Muscle of arm (tissue), 14 donors: ENCODE data around the gene GPR179. TPM values are rescaled to one million over a fixed set of nuclear protein-coding genes. Genes with fewer than 3 reads are reported as not detected.

Experiments used
- DNase-seq: peaks from one replicate; pipeline ENCODE4 v3.0.0-alpha.2; 2013
- long read RNA-seq, 11 donors: transcript quantifications; one replicate each; lab custom pipeline, GENCODE V29; 2026
- polyA plus RNA-seq, 12 donors: library from polyadenylated mRNA; unstranded; fragments of 120-200 nt; gene quantifications; one replicate each; pipeline ENCODE4 v1.2.1, GENCODE V29; 2013; ENCODE audit not compliant: insufficient read length in 12 of 12

GPR179 gene, protein sequence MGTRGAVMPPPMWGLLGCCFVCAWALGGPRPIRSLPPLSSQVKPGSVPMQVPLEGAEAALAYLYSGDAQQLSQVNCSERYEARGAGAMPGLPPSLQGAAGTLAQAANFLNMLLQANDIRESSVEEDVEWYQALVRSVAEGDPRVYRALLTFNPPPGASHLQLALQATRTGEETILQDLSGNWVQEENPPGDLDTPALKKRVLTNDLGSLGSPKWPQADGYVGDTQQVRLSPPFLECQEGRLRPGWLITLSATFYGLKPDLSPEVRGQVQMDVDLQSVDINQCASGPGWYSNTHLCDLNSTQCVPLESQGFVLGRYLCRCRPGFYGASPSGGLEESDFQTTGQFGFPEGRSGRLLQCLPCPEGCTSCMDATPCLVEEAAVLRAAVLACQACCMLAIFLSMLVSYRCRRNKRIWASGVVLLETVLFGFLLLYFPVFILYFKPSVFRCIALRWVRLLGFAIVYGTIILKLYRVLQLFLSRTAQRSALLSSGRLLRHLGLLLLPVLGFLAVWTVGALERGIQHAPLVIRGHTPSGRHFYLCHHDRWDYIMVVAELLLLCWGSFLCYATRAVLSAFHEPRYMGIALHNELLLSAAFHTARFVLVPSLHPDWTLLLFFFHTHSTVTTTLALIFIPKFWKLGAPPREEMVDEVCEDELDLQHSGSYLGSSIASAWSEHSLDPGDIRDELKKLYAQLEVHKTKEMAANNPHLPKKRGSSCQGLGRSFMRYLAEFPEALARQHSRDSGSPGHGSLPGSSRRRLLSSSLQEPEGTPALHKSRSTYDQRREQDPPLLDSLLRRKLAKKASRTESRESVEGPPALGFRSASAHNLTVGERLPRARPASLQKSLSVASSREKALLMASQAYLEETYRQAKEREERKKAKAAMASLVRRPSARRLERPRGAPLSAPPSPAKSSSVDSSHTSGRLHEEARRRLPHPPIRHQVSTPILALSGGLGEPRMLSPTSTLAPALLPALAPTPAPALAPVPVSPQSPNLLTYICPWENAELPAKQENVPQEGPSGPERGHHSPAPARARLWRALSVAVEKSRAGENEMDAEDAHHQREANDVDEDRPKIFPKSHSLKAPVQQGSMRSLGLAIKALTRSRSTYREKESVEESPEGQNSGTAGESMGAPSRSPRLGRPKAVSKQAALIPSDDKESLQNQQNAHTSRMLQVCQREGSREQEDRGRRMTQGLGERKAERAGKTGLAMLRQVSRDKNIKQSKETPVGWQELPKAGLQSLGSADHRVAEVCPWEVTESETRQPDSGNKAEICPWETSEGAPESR (N-terminal part only)
- polyA plus RNA-seq: under 1 TPM in 10 of 12 donors, not detected in 2; 0.19 to 0.97 (median 0.56) TPM
- long read RNA-seq, donor 1, partial matches to known transcripts: 0 of 1 reads
- long read RNA-seq, donor 1, other reads (novel, unspliced or antisense): 0 of 1 reads
- long read RNA-seq, donor 2: 0 reads
- long read RNA-seq, donor 3: 0 reads
- long read RNA-seq, donor 4: 0 reads
- long read RNA-seq, donor 5: 0 reads
- long read RNA-seq, donor 6: 0 reads
- long read RNA-seq, donor 7: 0 reads
- long read RNA-seq, donor 8: 0 reads
- long read RNA-seq, donor 9: 0 reads
- long read RNA-seq, donor 10: 0 reads
- long read RNA-seq, donor 11: 0 reads

GRCh38 chr17:38343608-38344419 lies at the start of gene GPR179:
Gene GPR179 (minus strand): TSS chr17:38343956. CDS start chr17:38343789, 167 bp downstream.
- no peak for DNase-seq

GRCh38 chr17:38379448-38379847 lies 35.7 kb upstream of the GPR179 start:
- DNase-seq: no peak

DNA sequence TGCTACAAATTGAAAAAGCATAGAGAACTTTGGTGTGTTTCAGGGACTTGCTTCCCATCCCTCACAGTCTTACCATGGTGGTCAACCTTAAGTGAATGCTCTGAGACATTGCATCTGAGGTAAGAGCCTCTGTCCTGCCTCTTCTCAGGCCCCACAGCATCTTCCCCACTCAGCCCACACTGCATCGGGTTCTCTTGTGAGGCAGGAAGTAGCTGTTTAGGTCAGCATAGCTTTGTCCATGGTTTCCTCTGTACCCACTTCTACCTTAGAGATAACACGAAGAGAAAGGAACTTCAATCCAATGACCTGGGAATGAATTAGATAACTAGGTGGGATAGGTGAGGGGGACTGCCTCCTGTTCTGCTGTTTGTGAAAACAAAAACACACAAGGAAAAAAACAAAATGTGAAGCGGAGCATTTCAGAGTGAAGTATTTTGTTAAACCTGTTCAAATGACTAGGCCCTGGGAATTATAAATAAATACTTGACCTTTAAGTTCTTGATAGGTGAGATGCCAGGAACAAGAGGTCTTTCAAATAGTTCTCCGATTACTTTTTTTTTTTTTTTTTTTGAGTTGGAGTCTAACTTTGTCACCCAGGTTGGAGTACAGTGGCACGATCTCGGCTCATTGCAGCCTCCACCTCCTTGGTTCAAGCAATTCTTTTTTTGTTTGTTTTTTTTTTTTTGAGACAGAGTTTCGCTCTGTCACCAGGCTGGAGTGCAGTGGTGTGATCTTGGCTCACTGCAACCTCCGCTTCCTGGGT lies 25.5 kb upstream of the GPR179 start:
- DNase-seq: no peak

DNA sequence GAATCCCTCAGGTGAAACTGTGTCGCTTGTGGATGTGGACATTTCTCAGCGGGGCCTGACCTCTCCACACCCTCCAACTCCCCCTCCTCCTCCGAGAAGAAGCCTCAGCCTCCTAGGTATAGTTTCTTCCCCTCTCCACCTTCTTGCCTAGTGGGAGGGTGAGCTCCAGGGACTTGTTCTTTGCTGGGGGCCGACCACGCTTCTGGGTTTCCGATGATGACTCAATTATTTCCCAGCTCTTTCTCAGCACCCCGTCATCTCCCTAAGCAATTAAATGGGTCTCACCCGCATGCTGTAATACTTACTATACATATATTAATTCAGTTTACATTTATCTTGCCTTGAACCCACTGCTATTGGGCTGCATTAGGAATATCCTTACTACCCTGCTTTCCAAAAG lies 21.0 kb upstream of the GPR179 start:
- no peak for DNase-seq

DNA sequence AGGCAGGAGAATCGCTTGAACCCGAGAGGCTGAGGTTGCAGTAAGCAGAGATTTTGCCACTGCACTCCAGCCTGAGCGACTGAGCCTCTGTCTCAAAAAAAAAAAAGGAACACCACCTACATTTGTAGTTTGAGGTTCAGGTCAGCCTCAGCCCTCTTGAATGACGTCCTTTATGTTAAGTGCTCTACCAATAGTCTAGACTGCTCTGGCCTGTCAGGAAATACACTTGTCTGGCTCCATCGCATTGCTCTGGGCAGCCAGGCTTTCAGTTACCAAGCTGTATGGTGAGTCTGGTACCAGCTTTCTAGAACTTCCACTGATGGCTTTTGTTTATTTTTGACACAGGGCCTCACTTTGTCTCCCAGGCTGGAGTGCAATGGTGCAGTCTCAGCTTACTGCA lies 19.3 kb upstream of the GPR179 start:
- no peak for DNase-seq

DNA sequence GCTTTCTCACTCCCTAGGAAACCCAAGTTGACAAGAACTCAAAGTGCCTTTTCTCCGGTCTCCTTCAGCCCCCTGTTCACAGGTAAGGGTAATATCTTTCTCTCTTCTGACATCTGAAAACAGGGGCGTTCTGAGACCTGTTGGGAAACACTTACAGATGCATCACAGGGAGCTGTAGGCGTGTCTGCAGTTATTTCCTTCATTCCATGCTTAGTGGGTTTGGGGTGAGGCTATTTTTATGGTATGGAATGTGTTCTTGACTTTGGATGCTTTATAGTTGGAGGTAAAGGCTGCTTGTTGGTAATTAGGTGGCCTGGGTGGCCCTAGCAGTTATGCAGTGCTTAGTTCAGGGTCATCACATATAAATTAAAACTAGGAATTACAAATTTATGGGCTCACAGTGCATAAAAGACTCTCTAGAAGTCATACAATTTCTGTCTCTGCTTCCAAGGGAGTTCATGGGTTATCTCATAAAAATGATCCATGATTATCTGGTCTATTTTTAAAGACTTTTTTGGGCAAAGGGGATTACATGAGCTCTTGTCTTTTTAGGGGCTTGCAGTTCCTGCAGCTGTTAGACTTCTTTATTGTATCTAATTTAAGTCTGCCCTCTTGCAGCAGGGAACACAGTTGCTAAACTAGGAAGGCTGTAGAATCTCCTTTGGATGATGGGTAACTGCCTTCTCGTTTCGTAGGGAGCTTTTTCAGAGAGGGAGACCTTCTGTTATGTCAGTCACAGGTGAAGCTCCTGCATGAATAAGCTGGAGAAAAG lies 18.1 kb upstream of the GPR179 start:
- DNase-seq: no peak

DNA sequence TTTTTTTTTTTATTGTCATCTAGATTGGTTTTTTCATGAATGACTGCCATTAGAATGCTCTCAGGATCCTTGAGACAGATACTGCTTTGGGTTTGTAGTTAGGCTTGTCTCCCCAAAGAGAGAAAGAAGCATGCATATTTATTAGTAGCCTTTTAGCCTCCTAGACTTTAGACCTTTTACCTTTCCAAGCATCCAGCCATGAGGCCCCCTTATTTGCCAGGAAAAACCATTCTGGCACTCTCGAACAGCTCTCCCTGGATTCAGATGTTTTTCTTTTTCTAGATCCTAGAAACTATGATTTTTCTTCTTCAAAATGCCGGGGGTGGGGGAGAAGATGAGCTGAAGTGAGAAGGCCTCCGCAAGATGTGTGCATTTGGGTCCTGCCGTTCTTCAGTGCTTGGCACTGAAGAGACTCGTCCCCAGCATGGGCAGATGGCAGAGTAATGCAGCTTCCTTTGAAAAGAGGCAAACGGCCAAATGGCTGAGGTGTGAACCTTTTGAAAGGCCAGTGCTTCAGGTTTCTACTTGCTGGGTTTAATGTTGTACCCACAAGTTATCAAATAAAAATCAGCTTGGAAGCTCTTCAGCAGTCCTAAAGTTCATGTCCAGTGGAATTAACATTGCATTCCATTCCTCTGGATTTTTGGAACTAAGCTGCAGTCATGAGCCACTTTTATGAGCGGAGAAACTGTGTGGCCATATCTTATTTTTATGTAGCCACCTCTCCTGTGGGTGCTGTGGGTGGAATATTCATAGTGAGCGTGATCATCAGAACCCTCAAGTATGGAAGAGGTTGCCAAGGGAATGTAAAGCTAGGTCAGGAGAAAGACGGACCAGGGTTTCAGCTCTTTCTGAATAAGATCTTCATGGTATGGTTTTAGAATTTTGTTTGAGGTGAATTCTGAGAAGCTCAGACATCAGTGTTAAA lies 15.1 kb upstream of the GPR179 start:
- no peak for DNase-seq

- peak; percentile 25 for DNase-seq
Observed at GRCh38 chr17:38357486-38358123, 13.8 kb upstream of the GPR179 start.

DNA sequence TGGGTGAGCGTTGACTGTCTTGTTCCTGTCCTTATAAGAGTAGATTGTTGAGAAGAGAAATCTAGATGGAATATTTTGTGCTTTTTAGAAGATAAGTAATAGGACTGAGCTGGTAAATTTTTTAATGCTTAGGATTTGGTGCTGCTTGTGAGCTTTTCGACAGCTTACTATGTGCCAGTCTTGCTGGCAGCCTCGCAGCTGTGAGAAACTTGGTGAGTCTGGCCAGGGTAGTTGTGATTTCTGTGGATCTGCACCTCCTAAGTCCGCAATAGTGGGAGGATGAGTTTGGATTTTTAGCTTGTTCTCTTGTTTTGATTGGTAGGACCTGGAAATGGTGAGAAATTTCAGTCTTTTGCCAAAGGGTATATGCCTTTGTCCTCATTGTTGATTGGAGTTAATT lies 11.5 kb upstream of the GPR179 start:
- DNase-seq: no peak

GRCh38 chr17:38354466-38354865 lies 10.7 kb upstream of the GPR179 start:
- no peak for DNase-seq

DNA sequence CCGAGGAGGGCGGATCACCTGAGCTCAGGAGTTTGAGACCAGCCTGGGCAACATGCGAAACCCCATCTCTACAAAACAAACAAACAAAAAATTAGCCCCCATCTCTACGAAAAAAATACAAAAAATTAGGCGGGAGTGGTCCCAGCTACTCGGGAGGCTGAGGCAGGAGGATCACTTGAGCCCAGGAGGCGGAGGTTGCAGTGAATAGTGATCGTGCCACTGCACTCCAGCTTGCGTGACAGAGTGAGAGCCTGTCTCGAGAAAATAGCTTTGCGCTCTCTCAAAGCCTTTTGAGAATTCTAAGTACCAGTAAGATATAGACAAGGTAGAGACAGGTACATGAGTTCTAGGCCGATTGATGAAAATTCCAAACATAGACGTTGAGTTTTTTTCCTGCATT lies 9.9 kb upstream of the GPR179 start:
- DNase-seq: no peak

DNA sequence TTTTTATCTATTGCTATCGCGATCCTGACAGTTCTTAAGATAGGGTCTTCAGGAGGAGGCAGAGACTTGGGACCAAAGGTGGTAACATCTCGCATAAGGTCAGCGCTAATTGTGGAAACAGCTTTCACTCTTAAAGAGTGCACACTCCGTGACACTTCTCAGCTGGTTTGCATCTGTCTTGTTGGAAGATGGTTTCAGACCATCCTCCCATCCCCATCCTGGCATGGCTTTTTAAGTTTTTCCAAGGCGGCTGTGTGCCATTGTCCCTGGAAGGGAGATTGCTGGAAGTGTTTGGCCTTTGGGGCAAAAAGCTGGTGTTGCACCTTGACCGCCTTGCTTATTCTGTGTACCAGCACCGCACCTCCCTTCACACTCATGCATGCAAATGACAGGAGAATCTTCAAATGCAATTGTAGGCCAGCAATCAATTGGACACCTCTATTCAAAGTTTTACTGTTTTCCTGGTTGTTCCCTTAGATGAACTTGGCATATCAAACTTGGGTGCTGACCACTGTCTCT lies 9.4 kb upstream of the GPR179 start:
- DNase-seq: peak; percentile 20

GRCh38 chr17:38352245-38353085 lies 8.7 kb upstream of the GPR179 start:
- DNase-seq: peak; percentile 31

GRCh38 chr17:38351412-38352222 lies 7.9 kb upstream of the GPR179 start, which contains the start of gene SOCS7:
Gene SOCS7 (plus strand): TSS chr17:38351844. CDS start chr17:38352053, 209 bp downstream.
- peak; percentile 95 for DNase-seq

- no peak for DNase-seq
Observed at GRCh38 chr17:38350035-38350434, 6.3 kb upstream of the GPR179 start.
